Measurements from ENCODE around the gene PIGO.
A peak's percentile ranks its signal among the peaks of the same experiment; 100 is the strongest.

PIGO gene

GRCh38 chr9:35135988-35136387, 39.6 kb upstream of the PIGO start:
- no peak for TF ChIP-seq FOXP2 (optimal IDR thresholded peaks at IDR 0.05; ENCODE audit: borderline replicate concordance, extremely low read depth, extremely low read length, insufficient read depth)
- TF ChIP-seq POLR2AphosphoS5 (IDR thresholded peaks at IDR 0.05; ENCODE audit: low read depth, low read length) = no peak
- TF ChIP-seq SIN3A (IDR thresholded peaks at IDR 0.05; ENCODE audit: borderline replicate concordance, insufficient read depth, low read length) = no peak

GRCh38 chr9:35134920-35135319, 38.5 kb upstream of the PIGO start:
- TF ChIP-seq TAF1 (IDR thresholded peaks at IDR 0.05; ENCODE audit: borderline replicate concordance, insufficient read depth, low read length) (no peak), FOXP2 (optimal IDR thresholded peaks at IDR 0.05; ENCODE audit: borderline replicate concordance, extremely low read depth, extremely low read length, insufficient read depth) (no peak), POLR2AphosphoS5 (IDR thresholded peaks at IDR 0.05; ENCODE audit: low read depth, low read length) (no peak), REST (IDR thresholded peaks at IDR 0.05; ENCODE audit: insufficient read depth in 1 of 2, low read depth in 2 of 2, low read length in 2 of 2) (no peak), SIN3A (IDR thresholded peaks at IDR 0.05; ENCODE audit: borderline replicate concordance, insufficient read depth, low read length) (no peak)

GRCh38 chr9:35116898-35117551, 20.6 kb upstream of the PIGO start:
- TF ChIP-seq TAF1 (IDR thresholded peaks at IDR 0.05; ENCODE audit: borderline replicate concordance, insufficient read depth, low read length) (no peak), FOXP2 (optimal IDR thresholded peaks at IDR 0.05; ENCODE audit: borderline replicate concordance, extremely low read depth, extremely low read length, insufficient read depth) (no peak), REST (IDR thresholded peaks at IDR 0.05; ENCODE audit: insufficient read depth in 1 of 2, low read depth in 2 of 2, low read length in 2 of 2) (no peak), POLR2AphosphoS5 (IDR thresholded peaks at IDR 0.05; ENCODE audit: low read depth, low read length) (no peak), SIN3A (IDR thresholded peaks at IDR 0.05; ENCODE audit: borderline replicate concordance, insufficient read depth, low read length) (no peak)

- TF ChIP-seq POLR2AphosphoS5 (IDR thresholded peaks at IDR 0.05; ENCODE audit: low read depth, low read length) (no peak), FOXP2 (optimal IDR thresholded peaks at IDR 0.05; ENCODE audit: borderline replicate concordance, extremely low read depth, extremely low read length, insufficient read depth) (no peak)
These were observed 20.1 kb upstream of the PIGO start for GRCh38 chr9:35116539-35116897.

GRCh38 chr9:35115680-35116538, 19.5 kb upstream of the PIGO start, which contains the start of gene ATOSB:
Gene ATOSB, minus strand, starts transcription at chr9:35115862. Its CDS starts 7,588 bp downstream, at chr9:35108274.
- peak; percentile 47 for TF ChIP-seq FOXP2 (optimal IDR thresholded peaks at IDR 0.05; ENCODE audit: borderline replicate concordance, extremely low read depth, extremely low read length, insufficient read depth)
- no peak for TF ChIP-seq REST (IDR thresholded peaks at IDR 0.05; ENCODE audit: insufficient read depth in 1 of 2, low read depth in 2 of 2, low read length in 2 of 2)
- TF ChIP-seq SIN3A (IDR thresholded peaks at IDR 0.05; ENCODE audit: borderline replicate concordance, insufficient read depth, low read length) = peak; percentile 61; the same call in 1 of the 2 replicates
